ENCODE measurements around the gene MMP17. TPM values are rescaled to one million over a fixed set of nuclear protein-coding genes. Genes with fewer than 3 reads are reported as not detected.

MMP17 gene
- total and polyA plus RNA-seq, 2 donors (not counting 1 experiment from before 2014, with no cell fraction given), result 14.8 to 140 TPM

DNA sequence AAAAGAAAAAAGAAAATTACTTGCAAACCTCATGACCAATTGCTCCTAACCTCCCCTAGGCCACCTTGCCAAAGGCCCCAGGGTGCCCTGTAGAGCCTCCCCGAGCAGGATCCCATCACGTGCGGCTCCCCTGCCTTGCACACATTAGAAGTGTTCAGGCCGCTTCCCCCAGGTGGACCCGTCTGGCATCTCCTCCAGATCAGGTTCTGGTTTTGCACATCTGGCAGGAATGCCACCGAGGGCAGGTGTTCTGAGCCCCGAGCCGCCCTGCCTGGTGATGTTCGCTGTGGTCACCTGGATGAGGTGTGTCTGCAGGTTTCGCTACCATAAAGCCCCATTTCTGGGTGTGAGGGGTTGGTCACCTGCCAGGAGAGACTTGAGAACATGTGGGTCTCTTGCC is 19.3 kb downstream of the MMP17 start:
- Histone ChIP-seq H3K27ac (ENCODE audit: low read length in 2 of 2) (no peak overlapping the region), H3K9ac (ENCODE audit: low read length) (no peak overlapping the region), H3K4me1 (ENCODE audit: control insufficient read depth in 2 of 2, insufficient read depth in 2 of 2, low read length in 2 of 2) (peaks cover 3 to 5% of the 10 kb centered on the region in 2 donors), H2AFZ (ENCODE audit: insufficient read depth, low read depth, low read length, poor library complexity, severe bottlenecking) (no peak overlapping the region), H3K79me2 (ENCODE audit: control insufficient read depth, insufficient read depth, low read length) (no peaks in the 10 kb centered on the region), H3K9me3 (ENCODE audit: control extremely low read depth in 1 of 3, control insufficient read depth in 2 of 3, insufficient read depth in 1 of 3, low read length in 2 of 3) (no peaks in the 10 kb centered on the region), H3K27me3 (replicated peaks in 1 of 4; ENCODE audit: control extremely low read depth in 1 of 4, control insufficient read depth in 3 of 4, insufficient read depth in 4 of 4, low read length in 3 of 4) (no peaks in the 10 kb centered on the region), H3K4me3 (ENCODE audit: control extremely low read depth in 1 of 5, extremely low read depth in 1 of 5, insufficient read depth in 1 of 5, low read depth in 2 of 5, low read length in 4 of 5) (no peak overlapping the region), H3K4me2 (replicated peaks; ENCODE audit: low read depth, low read length, poor library complexity, severe bottlenecking) (no peak overlapping the region), H3K36me3 (replicated peaks in 1 of 2; ENCODE audit: control extremely low read depth in 1 of 2, control insufficient read depth in 1 of 2, extremely low read depth in 1 of 2, insufficient read depth in 2 of 2, low read length in 1 of 2) (peaks cover 0 to 14% of the 10 kb centered on the region in 2 experiments), H4K20me1 (ENCODE audit: control insufficient read depth, insufficient read depth, low read length, poor library complexity, severe bottlenecking) (no peaks in the 10 kb centered on the region)
- no peak overlapping the region for H3K27ac Mint-ChIP-seq
- WGBS (ENCODE audit: insufficient coverage), result 88% methylated on average over 8 of the region's 10 CpGs
- no peaks in the 10 kb centered on the region for H3K9me3 Mint-ChIP-seq (ENCODE audit: insufficient read depth)
- ATAC-seq (ENCODE audit: low read depth) (no peak), DNase-seq (no peak)
- ChIA-PET POLR2A (no interaction called here), CTCF (no interaction called here)
- intact Hi-C loops (cut with micrococcal nuclease), result no loop called here
- no peaks in the 10 kb centered on the region for H3K27me3 Mint-ChIP-seq
- no peak overlapping the region for H3K4me3 Mint-ChIP-seq
- TF ChIP-seq EZH2 (IDR thresholded peaks at IDR 0.05; ENCODE audit: borderline replicate concordance, insufficient read depth, low read depth, low read length, poor library complexity, severe bottlenecking), result no peak
- TF ChIP-seq, protein P1, sequence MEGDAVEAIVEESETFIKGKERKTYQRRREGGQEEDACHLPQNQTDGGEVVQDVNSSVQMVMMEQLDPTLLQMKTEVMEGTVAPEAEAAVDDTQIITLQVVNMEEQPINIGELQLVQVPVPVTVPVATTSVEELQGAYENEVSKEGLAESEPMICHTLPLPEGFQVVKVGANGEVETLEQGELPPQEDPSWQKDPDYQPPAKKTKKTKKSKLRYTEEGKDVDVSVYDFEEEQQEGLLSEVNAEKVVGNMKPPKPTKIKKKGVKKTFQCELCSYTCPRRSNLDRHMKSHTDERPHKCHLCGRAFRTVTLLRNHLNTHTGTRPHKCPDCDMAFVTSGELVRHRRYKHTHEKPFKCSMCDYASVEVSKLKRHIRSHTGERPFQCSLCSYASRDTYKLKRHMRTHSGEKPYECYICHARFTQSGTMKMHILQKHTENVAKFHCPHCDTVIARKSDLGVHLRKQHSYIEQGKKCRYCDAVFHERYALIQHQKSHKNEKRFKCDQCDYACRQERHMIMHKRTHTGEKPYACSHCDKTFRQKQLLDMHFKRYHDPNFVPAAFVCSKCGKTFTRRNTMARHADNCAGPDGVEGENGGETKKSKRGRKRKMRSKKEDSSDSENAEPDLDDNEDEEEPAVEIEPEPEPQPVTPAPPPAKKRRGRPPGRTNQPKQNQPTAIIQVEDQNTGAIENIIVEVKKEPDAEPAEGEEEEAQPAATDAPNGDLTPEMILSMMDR (IDR thresholded peaks at IDR 0.05), result no peak
- H3K4me1 Mint-ChIP-seq, result peaks cover 7% of the 10 kb centered on the region

DNA sequence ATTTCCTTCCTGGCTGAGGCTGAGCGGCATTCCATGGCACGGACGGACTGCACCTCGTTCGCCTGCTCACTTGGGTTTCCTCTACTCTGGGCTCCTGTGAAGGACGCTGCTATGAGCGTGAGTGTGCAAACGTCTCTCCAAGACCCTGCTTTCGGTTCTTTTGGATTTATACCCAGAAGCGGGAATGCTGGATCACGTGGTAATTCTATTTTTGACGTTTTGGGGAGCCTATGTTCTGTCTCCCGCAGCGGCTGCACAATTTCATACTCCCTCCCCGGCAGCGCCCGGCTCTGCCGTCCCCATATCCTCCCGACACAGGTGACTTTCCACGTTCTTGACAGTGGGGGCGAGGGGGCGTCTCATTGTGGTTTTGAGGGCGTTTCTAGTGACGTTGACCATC is 20.6 kb downstream of the MMP17 start:
- Histone ChIP-seq H4K20me1 (ENCODE audit: control insufficient read depth, insufficient read depth, low read length, poor library complexity, severe bottlenecking) (no peaks in the 10 kb centered on the region), H3K9ac (ENCODE audit: low read length) (no peak overlapping the region), H3K79me2 (ENCODE audit: control insufficient read depth, insufficient read depth, low read length) (no peaks in the 10 kb centered on the region), H3K36me3 (replicated peaks in 1 of 2; ENCODE audit: control extremely low read depth in 1 of 2, control insufficient read depth in 1 of 2, extremely low read depth in 1 of 2, insufficient read depth in 2 of 2, low read length in 1 of 2) (peaks cover 0 to 14% of the 10 kb centered on the region in 2 experiments), H3K27ac (ENCODE audit: low read length in 2 of 2) (no peak overlapping the region), H3K9me3 (ENCODE audit: control extremely low read depth in 1 of 3, control insufficient read depth in 2 of 3, insufficient read depth in 1 of 3, low read length in 2 of 3) (no peaks in the 10 kb centered on the region), H2AFZ (ENCODE audit: insufficient read depth, low read depth, low read length, poor library complexity, severe bottlenecking) (no peak overlapping the region), H3K27me3 (replicated peaks in 1 of 4; ENCODE audit: control extremely low read depth in 1 of 4, control insufficient read depth in 3 of 4, insufficient read depth in 4 of 4, low read length in 3 of 4) (no peaks in the 10 kb centered on the region), H3K4me2 (replicated peaks; ENCODE audit: low read depth, low read length, poor library complexity, severe bottlenecking) (no peak overlapping the region), H3K4me1 (ENCODE audit: control insufficient read depth in 2 of 2, insufficient read depth in 2 of 2, low read length in 2 of 2) (peaks cover 15 to 18% of the 10 kb centered on the region in 2 donors), H3K4me3 (ENCODE audit: control extremely low read depth in 1 of 5, extremely low read depth in 1 of 5, insufficient read depth in 1 of 5, low read depth in 2 of 5, low read length in 4 of 5) (no peak overlapping the region)
- intact Hi-C loops (cut with micrococcal nuclease), result no loop called here
- H3K27me3 Mint-ChIP-seq, result no peaks in the 10 kb centered on the region
- TF ChIP-seq, protein P1 (IDR thresholded peaks at IDR 0.05), result no peak
- TF ChIP-seq EZH2 (IDR thresholded peaks at IDR 0.05; ENCODE audit: borderline replicate concordance, insufficient read depth, low read depth, low read length, poor library complexity, severe bottlenecking), result no peak
- WGBS (ENCODE audit: insufficient coverage), result 89% methylated on average over 23 of the region's 24 CpGs
- DNase-seq, result no peak
- H3K4me1 Mint-ChIP-seq, result peaks cover 15% of the 10 kb centered on the region
- ChIA-PET CTCF (no interaction called here), POLR2A (no interaction called here)
- H3K4me3 Mint-ChIP-seq, result no peak overlapping the region
- H3K27ac Mint-ChIP-seq, result no peak overlapping the region
- no peaks in the 10 kb centered on the region for H3K9me3 Mint-ChIP-seq (ENCODE audit: insufficient read depth)
- no peak for ATAC-seq (ENCODE audit: low read depth)
